Measurements from ENCODE around the gene HMGN2. TPM values are rescaled to one million over a fixed set of nuclear protein-coding genes. Genes with fewer than 3 reads are reported as not detected.
A peak's percentile ranks its signal among the peaks of the same experiment; 100 is the strongest.

The HMGN2 gene
- total and polyA plus RNA-seq, 10 of the 15 experiments (the other 5 are each of a cell fraction or from before 2014, with no cell fraction given) = 249 to 2,682 (median 694) TPM

DNA sequence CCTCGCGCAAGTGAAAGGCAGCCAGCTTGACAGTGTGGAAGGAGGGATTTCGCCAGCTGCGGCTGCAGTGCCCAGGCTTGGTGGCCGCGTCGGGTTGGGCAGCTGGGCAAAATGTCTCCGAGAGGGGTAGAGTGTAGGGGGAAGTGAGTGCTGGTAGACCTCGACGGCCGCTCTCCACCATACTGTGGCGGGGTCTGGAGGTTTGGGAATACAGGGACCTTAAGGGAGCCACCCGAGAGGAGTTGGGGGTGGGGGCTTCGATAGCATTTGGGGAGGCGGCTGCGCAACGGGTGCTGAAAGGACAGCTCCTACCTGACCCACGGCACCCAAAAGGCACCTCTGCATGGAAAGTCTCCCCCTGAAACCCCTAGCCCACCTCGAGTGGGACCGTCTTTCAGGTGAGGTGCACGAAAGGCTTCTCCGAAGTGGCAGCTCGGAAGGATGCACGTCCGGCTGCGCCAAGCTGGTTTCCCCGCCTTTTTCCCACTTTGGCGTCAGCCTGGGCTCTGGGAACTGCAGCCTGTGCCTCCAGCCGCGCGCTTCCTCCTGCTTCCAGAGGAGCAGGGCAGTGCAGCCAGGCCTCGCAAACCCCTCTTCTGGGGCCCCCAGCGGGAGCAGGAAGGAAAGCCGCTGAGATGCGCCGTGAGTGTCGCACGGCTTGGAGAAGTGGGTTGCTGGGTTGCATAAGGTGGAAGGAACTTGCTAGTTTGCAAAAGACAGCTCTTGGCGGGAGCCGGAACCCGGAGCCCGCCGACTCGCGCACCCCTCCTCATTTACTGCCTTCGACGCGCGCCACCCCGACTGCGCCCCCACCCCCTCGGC is 531 bp upstream of the HMGN2 start (continued):
- TF ChIP-seq, protein P1, sequence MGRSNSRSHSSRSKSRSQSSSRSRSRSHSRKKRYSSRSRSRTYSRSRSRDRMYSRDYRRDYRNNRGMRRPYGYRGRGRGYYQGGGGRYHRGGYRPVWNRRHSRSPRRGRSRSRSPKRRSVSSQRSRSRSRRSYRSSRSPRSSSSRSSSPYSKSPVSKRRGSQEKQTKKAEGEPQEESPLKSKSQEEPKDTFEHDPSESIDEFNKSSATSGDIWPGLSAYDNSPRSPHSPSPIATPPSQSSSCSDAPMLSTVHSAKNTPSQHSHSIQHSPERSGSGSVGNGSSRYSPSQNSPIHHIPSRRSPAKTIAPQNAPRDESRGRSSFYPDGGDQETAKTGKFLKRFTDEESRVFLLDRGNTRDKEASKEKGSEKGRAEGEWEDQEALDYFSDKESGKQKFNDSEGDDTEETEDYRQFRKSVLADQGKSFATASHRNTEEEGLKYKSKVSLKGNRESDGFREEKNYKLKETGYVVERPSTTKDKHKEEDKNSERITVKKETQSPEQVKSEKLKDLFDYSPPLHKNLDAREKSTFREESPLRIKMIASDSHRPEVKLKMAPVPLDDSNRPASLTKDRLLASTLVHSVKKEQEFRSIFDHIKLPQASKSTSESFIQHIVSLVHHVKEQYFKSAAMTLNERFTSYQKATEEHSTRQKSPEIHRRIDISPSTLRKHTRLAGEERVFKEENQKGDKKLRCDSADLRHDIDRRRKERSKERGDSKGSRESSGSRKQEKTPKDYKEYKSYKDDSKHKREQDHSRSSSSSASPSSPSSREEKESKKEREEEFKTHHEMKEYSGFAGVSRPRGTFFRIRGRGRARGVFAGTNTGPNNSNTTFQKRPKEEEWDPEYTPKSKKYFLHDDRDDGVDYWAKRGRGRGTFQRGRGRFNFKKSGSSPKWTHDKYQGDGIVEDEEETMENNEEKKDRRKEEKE (IDR thresholded peaks at IDR 0.05) = no peak
- no peak for TF ChIP-seq ZNF274 (IDR thresholded peaks at IDR 0.05; ENCODE audit: insufficient read depth, insufficient read length)
- TF ChIP-seq, protein P2, sequence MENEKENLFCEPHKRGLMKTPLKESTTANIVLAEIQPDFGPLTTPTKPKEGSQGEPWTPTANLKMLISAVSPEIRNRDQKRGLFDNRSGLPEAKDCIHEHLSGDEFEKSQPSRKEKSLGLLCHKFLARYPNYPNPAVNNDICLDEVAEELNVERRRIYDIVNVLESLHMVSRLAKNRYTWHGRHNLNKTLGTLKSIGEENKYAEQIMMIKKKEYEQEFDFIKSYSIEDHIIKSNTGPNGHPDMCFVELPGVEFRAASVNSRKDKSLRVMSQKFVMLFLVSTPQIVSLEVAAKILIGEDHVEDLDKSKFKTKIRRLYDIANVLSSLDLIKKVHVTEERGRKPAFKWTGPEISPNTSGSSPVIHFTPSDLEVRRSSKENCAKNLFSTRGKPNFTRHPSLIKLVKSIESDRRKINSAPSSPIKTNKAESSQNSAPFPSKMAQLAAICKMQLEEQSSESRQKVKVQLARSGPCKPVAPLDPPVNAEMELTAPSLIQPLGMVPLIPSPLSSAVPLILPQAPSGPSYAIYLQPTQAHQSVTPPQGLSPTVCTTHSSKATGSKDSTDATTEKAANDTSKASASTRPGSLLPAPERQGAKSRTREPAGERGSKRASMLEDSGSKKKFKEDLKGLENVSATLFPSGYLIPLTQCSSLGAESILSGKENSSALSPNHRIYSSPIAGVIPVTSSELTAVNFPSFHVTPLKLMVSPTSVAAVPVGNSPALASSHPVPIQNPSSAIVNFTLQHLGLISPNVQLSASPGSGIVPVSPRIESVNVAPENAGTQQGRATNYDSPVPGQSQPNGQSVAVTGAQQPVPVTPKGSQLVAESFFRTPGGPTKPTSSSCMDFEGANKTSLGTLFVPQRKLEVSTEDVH (IDR thresholded peaks at IDR 0.05; ENCODE audit: low read depth, partially characterized antibody) = no peak
- TF ChIP-seq LARP7 (IDR thresholded peaks at IDR 0.05) = no peak; the same call in 1 of the 2 replicates
- no peak for TF ChIP-seq CBX3 (IDR thresholded peaks at IDR 0.05; ENCODE audit: borderline replicate concordance, low read depth)
- no peak for TF ChIP-seq HDAC6 (IDR thresholded peaks at IDR 0.05; ENCODE audit: unreplicated experiment)
- no peak for TF ChIP-seq SMAD1 (IDR thresholded peaks at IDR 0.05; ENCODE audit: low read depth, partially characterized antibody)
- TF ChIP-seq, protein P3, sequence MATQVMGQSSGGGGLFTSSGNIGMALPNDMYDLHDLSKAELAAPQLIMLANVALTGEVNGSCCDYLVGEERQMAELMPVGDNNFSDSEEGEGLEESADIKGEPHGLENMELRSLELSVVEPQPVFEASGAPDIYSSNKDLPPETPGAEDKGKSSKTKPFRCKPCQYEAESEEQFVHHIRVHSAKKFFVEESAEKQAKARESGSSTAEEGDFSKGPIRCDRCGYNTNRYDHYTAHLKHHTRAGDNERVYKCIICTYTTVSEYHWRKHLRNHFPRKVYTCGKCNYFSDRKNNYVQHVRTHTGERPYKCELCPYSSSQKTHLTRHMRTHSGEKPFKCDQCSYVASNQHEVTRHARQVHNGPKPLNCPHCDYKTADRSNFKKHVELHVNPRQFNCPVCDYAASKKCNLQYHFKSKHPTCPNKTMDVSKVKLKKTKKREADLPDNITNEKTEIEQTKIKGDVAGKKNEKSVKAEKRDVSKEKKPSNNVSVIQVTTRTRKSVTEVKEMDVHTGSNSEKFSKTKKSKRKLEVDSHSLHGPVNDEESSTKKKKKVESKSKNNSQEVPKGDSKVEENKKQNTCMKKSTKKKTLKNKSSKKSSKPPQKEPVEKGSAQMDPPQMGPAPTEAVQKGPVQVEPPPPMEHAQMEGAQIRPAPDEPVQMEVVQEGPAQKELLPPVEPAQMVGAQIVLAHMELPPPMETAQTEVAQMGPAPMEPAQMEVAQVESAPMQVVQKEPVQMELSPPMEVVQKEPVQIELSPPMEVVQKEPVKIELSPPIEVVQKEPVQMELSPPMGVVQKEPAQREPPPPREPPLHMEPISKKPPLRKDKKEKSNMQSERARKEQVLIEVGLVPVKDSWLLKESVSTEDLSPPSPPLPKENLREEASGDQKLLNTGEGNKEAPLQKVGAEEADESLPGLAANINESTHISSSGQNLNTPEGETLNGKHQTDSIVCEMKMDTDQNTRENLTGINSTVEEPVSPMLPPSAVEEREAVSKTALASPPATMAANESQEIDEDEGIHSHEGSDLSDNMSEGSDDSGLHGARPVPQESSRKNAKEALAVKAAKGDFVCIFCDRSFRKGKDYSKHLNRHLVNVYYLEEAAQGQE (IDR thresholded peaks at IDR 0.05; ENCODE audit: low read depth, low read length) = peak; percentile 79
- no peak for TF ChIP-seq HDAC2 (IDR thresholded peaks at IDR 0.05)
- peak; percentile 86; the same call in 1 of the 2 replicates for TF ChIP-seq SIN3A (IDR thresholded peaks at IDR 0.05; ENCODE audit: low read depth, low read length)
- TF ChIP-seq KLF5 (IDR thresholded peaks at IDR 0.05; ENCODE audit: partially characterized antibody) = no peak
- TF ChIP-seq, protein P4, sequence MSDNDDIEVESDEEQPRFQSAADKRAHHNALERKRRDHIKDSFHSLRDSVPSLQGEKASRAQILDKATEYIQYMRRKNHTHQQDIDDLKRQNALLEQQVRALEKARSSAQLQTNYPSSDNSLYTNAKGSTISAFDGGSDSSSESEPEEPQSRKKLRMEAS (IDR thresholded peaks at IDR 0.05; ENCODE audit: low read depth, low read length) = no peak
- TF ChIP-seq ZNF384 (IDR thresholded peaks at IDR 0.05; ENCODE audit: borderline replicate concordance, low read depth, low read length) = no peak
- TF ChIP-seq POLR2AphosphoS2 (IDR thresholded peaks at IDR 0.05; ENCODE audit: low read depth, low read length) = no peak
- TF ChIP-seq WRNIP1 (IDR thresholded peaks at IDR 0.05; ENCODE audit: borderline replicate concordance, low read depth, low read length) = no peak
- TF ChIP-seq TCF3 (IDR thresholded peaks at IDR 0.05; ENCODE audit: borderline replicate concordance, insufficient read depth, low read depth, low read length) = 0 out of 2 replicates have a peak, but pooled peaks have one; percentile 5
- peak; percentile 8; the same call in 1 of the 2 replicates for TF ChIP-seq GATAD2B (conservative IDR thresholded peaks at IDR 0.05; ENCODE audit: low read depth)
